ENCODE results near the gene CIROP. TPM values are rescaled to one million over a fixed set of nuclear protein-coding genes. Genes with fewer than 3 reads are reported as not detected.
A peak's percentile ranks its signal among the peaks of the same experiment; 100 is the strongest.
"Not testable (repeated sequence)": the region's sequence is repeated elsewhere in the genome, so short reads cannot be mapped to it uniquely, and the experiment has no call there.

CIROP gene
- total RNA-seq, 1 experiment from 2014 or later, result not detected

DNA sequence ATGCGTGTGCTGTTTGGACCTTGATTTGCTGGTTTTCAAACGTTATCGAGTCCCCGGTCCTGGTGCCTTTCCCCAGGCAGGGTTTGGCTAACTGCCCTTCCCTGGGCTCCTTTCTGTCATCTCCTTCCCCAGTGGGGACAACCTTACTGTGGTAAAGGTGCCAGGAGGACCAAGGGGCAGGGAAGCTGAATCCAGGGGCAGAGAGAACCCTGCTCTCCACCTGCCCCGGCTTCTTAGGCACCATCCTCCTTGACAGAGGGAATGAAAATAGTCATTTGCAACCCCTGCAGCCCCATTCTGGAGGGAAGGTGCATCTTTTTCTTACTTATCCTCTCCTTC, 9.3 kb upstream of the CIROP start:
- DNase-seq (ENCODE audit: low read depth), result no peak

DNA sequence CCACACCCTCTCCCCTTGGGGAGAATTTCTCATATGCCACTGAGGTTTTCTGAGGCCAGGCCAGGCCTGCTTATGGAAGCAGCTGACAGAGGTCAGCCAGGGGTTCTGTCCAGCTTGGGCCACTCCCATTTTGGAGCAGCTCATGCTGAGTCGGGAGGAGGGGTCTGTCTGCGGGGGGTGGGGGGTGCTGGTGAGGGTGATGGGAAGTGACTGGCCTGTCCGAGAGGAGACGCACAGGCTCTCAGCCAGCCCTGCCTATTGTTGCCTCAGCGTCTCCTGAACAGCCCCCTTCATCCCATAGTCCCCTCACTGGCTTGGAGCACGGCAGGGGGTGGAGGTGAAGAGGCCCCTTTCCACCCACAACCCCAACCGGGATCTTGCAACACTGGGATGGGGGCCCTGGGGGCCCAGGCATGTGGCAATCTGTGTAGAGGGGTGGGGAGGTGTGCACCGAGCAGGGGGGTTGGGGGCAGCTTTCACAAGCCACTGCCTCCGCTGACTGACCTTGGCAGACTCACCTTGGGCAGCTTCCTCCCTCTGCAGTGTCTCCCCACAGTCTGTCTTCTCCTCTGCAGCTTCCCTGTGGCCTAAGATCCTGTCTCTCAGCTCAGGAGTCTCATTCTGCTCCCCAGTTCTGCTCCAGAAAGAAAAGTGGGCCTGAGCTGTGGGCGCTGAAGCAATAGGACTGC, 8.8 kb upstream of the CIROP start:
- peak; percentile 66 for DNase-seq (ENCODE audit: low read depth)

GRCh38 chr14:23112359-23113178, 7.8 kb upstream of the CIROP start:
- DNase-seq (ENCODE audit: low read depth), result no peak

DNA sequence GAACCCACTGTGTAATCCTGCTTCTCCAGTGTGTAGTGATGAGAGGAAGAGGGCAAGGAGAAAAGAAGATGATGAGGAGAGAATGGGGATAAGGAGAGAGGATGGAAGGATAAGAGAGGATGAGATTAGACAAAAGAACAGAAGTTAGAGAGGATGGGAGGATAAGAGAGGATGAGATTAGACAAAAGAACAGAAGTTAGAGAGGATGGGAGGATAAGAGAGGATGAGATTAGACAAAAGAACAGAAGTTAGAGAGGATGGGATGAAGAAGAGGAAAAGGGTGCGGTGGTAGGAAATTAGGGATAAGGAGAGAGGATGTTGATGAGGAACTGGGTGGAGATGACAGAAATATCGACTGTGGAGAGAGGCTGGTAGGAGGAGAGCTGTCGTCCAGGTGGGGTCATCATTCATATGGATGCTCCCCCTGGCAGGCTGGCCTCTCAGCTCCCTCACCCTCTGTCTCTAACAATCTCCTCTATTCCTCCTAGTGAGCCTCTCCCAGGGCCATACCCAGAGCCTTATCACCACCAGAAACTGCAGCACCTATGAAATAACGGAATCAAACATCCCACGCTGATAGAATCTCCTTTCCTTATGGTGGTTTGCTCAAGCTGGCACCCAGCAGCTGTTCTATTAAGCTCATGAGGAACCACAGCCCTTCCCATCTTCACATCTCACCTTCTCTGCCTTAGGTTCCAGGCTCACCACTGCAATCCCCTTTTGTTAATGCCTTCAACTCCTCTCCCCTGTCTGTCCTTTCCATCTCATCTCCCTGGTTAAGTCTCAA, 6.0 kb upstream of the CIROP start:
- DNase-seq (ENCODE audit: low read depth), result no peak

GRCh38 chr14:23109769-23110168, 5.0 kb upstream of the CIROP start:
- no peak for DNase-seq (ENCODE audit: low read depth)

DNA sequence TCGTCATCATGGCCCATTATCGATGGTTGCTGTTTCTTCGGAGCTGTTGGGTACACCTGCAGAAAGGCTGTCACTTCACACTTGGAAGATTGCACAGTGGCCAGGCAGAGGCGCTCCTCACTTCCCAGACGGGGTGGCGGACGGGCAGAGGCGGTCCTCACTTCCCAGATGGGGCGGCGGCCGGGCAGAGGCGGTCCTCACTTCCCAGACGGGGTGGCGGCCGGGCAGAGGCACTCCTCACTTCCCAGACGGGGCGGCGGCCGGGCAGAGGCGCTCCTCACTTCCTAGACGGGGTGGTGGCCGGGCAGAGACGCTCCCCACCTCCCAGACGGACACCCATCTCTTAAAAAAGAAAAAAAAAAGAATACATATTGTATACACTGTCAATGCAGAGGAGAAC, 3.4 kb upstream of the CIROP start:
- not testable (repeated sequence) for DNase-seq (ENCODE audit: low read depth)

GRCh38 chr14:23107620-23108019, 2.8 kb upstream of the CIROP start:
- DNase-seq (ENCODE audit: low read depth), result not testable (repeated sequence)

DNA sequence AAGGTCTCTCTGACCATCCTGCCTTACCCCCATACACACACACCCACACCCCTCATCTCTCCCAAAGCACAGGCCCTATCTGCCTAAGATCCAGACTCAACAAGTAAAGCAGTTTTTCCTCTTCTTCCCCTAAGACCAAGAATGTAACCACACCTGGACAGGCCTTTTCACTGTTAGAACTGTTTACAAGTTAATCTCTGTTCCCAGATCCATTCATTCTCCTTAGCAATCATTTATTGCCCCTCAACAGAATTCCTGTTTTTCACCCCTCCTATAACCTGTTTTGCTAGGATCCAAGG, 1.9 kb upstream of the CIROP start:
- DNase-seq (ENCODE audit: low read depth), result no peak

- no peak for DNase-seq (ENCODE audit: low read depth)
Observed at GRCh38 chr14:23105348-23105824, 597 bp upstream of the CIROP start.

DNA sequence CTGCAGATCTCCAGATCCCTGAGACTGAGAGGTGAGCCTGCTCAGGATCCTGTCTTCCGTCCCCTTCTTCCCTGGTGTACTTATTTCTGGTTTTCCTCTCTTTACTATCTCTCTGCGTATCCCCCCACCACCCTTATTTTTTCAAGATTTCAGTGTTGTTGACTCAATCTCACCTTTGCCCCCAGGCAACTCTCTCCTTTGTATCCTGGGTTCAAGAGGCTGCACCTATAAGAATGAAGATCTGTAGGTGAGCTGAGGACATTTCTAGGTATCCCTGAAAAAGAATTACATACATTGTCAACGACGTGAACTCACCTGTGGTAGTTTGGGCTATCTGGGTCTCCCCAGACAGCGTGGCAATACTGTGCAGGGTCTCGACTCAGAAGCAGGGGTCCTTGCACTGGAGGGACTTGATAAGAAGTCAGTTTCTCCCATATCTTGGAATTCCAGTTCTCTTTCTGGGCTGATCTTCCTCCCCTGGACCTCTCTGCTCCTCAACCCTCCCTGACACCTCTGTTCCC, 659 bp downstream of the CIROP start:
- no peak for DNase-seq (ENCODE audit: low read depth)

- no peak for DNase-seq (ENCODE audit: low read depth)
Observed at GRCh38 chr14:23103581-23103980, 1.2 kb downstream of the CIROP start.

DNA sequence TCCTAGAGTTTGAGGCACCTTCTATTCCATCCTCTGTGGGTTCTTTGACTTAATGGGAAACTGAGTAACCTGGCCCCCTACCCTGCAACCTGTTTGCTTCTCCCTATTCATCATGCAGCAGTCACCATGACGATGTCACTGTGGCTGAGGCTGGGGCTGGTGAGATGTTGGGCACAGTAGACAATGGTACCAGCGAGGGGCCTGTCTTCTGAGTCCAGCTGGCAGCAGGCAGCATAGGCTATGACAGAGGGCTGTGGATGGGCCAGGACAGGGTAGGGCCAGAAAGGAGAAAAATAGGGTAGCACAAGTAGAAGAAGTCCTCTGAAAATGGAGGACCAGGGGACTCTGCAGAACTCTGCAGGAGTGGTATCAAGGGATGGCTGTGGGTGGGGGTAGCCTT, 2.0 kb downstream of the CIROP start:
- no peak for DNase-seq (ENCODE audit: low read depth)

DNA sequence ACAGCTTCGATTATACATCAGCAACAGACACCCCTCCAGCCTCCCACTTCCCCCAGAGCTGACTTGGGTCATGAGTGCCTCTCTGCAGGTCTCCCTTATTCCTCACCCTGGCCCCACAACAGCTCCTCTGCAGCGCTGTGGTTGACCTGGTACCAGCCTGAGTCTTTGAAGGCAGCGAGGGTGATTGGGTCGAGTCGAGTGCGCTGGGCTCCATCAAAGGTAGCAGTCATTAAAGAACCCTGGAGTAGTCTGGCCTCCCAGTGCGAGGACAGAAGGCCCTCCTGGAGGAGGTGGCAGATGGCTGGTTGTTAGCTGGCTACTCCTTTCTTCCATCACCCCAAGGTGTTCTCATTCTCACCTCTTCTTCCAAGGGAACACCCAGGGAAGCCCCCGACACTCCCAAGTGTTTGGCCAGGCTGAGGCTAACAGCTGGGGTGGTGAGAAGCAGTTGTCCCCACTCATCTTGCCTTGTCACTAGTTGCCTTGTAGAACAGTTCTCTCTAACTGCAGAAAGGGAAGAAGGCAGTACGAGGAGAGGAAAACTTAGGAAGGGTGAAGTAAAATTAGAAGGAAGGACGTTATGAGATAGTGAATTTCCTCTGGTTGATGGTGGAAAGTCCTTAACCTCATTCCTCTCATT, 2.7 kb downstream of the CIROP start:
- no peak for DNase-seq (ENCODE audit: low read depth)

GRCh38 chr14:23101213-23101970, 3.4 kb downstream of the CIROP start:
- no peak for DNase-seq (ENCODE audit: low read depth)

- DNase-seq (ENCODE audit: low read depth), result no peak
Observed at GRCh38 chr14:23099212-23099861, 5.5 kb downstream of the CIROP start.

DNA sequence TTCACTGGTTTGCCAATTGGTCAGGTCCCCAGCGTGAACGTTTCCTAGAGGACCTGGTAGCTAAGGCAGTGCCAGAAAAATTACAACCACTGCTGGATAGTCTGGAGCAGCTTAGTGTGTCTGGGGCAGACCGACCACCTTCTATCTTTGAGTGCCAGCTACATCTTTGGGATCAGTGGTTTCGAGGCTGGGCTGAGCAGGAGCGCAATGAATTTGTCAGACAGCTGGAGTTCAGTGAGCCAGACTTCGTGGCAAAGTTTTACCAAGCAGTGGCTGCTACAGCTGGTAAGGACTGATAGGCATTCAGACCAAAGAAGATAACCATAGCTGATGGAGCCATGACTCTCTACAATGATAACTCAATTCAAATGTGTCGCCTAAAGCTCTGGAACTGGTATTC, 7.0 kb downstream of the CIROP start:
- DNase-seq (ENCODE audit: low read depth), result no peak

- peak; percentile 100 for DNase-seq (ENCODE audit: low read depth)
Observed at GRCh38 chr14:23095196-23096108, 9.3 kb downstream of the CIROP start, which contains the start of gene C14orf119. C14orf119 (plus strand) TSS chr14:23095505; CDS start chr14:23097659, 2,154 bp downstream.

DNA sequence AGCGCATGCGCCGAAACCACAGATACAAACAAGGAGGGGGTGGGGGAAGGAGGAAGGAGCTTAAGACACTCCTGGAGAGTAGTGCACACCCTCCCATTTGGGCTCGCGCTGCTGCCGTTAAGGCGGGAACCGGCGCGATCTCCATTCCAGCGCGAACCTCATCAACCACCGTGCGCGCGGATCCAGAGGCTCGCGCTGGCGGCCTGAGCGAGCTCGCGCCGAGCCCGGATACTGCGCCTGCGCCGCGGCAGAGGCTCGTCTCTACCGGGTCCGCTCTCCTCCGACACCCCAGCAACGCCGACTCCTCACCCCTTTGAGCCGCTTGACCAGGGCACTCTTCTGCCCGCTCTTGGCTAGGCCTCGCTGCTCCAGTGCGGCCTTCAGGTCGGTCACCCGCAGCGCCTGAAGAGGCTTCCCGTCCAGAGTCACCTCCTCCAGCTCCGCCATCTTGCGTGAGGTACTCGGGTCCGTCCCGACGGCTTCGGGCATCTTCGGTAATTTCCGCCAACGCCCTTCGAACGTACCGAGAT, 10.1 kb downstream of the CIROP start, which contains the start of gene ACIN1:
Gene ACIN1, minus strand, starts transcription at position 471 of the 530 bp plus-strand sequence. Its CDS starts 24 bp downstream, at position 447.
- peak; percentile 82 for DNase-seq (ENCODE audit: low read depth)
